PC-3 (cell line): ENCODE data around the gene PKDREJ.

Source experiments
- EZH2 ChIP-seq: fragments of 300-600 bp; sonication (generic); IDR thresholded peaks from one replicate; pipeline ENCODE4 v1.6.1; 2017; ENCODE audit warnings: antibody characterized with exemption, mild to moderate bottlenecking, low read length; ENCODE audit not compliant: unreplicated experiment
- TF ChIP-seq, protein P1 (sequence below): fragments of 300-600 bp; sonication (generic); conservative IDR thresholded peaks from 2 replicates; pipeline ENCODE4 v1.5.1; 2017; ENCODE audit warnings: antibody characterized with exemption, low read depth, mild to moderate bottlenecking, low read length

DNA sequence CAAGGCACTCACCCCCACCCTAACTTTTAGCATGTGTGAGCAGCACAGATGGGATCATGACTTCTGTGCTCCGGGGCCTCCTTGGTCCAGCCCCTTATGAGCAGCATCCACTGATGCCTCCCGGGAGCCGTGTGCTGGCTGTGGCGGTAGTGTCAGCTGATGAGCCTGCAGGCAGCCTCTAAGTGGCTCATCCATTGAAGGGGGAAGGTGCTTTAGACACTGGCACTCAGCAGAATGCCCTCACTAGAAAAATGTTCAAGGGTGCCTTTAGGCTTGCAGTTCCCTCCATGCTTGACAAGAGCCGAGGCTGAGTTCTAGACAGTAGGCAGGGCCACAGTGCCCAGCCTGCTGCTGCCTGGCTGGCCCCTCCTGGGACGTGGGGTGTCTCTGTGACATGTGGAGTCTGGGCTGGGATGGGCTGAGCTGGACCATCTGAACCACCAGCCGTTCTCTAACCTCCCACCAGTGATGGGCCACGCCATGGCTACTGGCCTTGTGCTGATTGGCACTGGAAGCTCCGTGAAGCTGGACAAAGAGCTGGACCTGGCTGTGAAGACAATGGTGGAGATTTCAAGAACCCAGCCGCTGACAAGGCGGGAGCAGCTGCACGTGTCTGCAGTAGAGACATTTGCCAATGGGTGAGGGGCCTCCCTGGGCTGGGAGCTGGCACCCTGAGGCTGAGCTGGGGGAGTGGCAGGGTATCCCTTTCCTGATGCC, 10.4 kb upstream of the PKDREJ start:
- TF ChIP-seq, protein P1, sequence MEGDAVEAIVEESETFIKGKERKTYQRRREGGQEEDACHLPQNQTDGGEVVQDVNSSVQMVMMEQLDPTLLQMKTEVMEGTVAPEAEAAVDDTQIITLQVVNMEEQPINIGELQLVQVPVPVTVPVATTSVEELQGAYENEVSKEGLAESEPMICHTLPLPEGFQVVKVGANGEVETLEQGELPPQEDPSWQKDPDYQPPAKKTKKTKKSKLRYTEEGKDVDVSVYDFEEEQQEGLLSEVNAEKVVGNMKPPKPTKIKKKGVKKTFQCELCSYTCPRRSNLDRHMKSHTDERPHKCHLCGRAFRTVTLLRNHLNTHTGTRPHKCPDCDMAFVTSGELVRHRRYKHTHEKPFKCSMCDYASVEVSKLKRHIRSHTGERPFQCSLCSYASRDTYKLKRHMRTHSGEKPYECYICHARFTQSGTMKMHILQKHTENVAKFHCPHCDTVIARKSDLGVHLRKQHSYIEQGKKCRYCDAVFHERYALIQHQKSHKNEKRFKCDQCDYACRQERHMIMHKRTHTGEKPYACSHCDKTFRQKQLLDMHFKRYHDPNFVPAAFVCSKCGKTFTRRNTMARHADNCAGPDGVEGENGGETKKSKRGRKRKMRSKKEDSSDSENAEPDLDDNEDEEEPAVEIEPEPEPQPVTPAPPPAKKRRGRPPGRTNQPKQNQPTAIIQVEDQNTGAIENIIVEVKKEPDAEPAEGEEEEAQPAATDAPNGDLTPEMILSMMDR = no peak
- TF ChIP-seq EZH2 = no peak
